HG03135 (cell line): Measurements from ENCODE around the gene KDM5B.
"Not testable (repeated sequence)": the region's sequence is repeated elsewhere in the genome, so short reads cannot be mapped to it uniquely, and the experiment has no call there.

ENCODE experiments used
- ATAC-seq: cut with Tn5 transposase; IDR thresholded peaks from one replicate; pipeline ENCODE4 v1.9.1; 2021; ENCODE audit warnings: mild to moderate bottlenecking, moderate library complexity; ENCODE audit not compliant: unreplicated experiment

Gene KDM5B

GRCh38 chr1:202794051-202794740 is 14.0 kb downstream of the KDM5B start:
- ATAC-seq, result no peak

GRCh38 chr1:202791077-202791747 is 17.0 kb downstream of the KDM5B start:
- ATAC-seq, result no peak

- no peak for ATAC-seq
Measured at GRCh38 chr1:202788800-202789199, 19.4 kb downstream of the KDM5B start.

GRCh38 chr1:202786804-202787203 is 21.4 kb downstream of the KDM5B start:
- no peak for ATAC-seq

GRCh38 chr1:202781180-202781579 is 27.0 kb downstream of the KDM5B start:
- ATAC-seq, result no peak

- no peak for ATAC-seq
Measured at GRCh38 chr1:202770135-202770534, 38.1 kb downstream of the KDM5B start.

- ATAC-seq, result no peak
Measured at GRCh38 chr1:202765721-202766120, 42.5 kb downstream of the KDM5B start.

- no peak for ATAC-seq
Measured at GRCh38 chr1:202762019-202762418, 46.2 kb downstream of the KDM5B start.

- ATAC-seq, result no peak
Measured at GRCh38 chr1:202760589-202760988, 47.6 kb downstream of the KDM5B start.

- no peak for ATAC-seq
Measured at GRCh38 chr1:202756391-202756790, 51.8 kb downstream of the KDM5B start.

- no peak for ATAC-seq
Measured at GRCh38 chr1:202754293-202754692, 53.9 kb downstream of the KDM5B start.

GRCh38 chr1:202752774-202753173 is 55.4 kb downstream of the KDM5B start:
- ATAC-seq, result no peak

- no peak for ATAC-seq
Measured at GRCh38 chr1:202750761-202751160, 57.5 kb downstream of the KDM5B start.

GRCh38 chr1:202750024-202750423 is 58.2 kb downstream of the KDM5B start:
- ATAC-seq, result no peak

- ATAC-seq, result no peak
Measured at GRCh38 chr1:202745323-202745888, 62.8 kb downstream of the KDM5B start.

GRCh38 chr1:202744770-202745169 is 63.5 kb downstream of the KDM5B start:
- not testable (repeated sequence) for ATAC-seq

- no peak for ATAC-seq
Measured at GRCh38 chr1:202742496-202742895, 65.7 kb downstream of the KDM5B start.

GRCh38 chr1:202733251-202733650 is 75.0 kb downstream of the KDM5B start:
- no peak for ATAC-seq

- no peak for ATAC-seq
Measured at GRCh38 chr1:202728951-202729350, 79.3 kb downstream of the KDM5B start.

GRCh38 chr1:202725526-202725925 is 82.7 kb downstream of the KDM5B start:
- no peak for ATAC-seq

- no peak for ATAC-seq
Measured at GRCh38 chr1:202723708-202724107, 84.5 kb downstream of the KDM5B start.

- not testable (repeated sequence) for ATAC-seq
Measured at GRCh38 chr1:202723046-202723445, 85.2 kb downstream of the KDM5B start.
